Breast epithelium (tissue), 3 donors: ENCODE data around the gene CADPS.

Source experiments
- POLR2A ChIP-seq: fragments of 450-650 bp; IDR thresholded peaks from one replicate; pipeline ENCODE4 v1.6.1; 2016; ENCODE audit warnings: antibody characterized with exemption, mild to moderate bottlenecking, moderate library complexity
- POLR2AphosphoS5 ChIP-seq, 3 donors: sonication (generic); formaldehyde crosslinking; IDR thresholded peaks; one replicate each; pipeline ENCODE4 v1.6.1; 2017; ENCODE audit warnings: antibody characterized with exemption in 3 of 3
- TF ChIP-seq, protein P1 (sequence below), 3 donors: fragments of 450-650 bp; IDR thresholded peaks; one replicate each; pipeline ENCODE4 v1.5.1; 2016 to 2017; ENCODE audit warnings: antibody characterized with exemption in 3 of 3, mild to moderate bottlenecking in 3 of 3, moderate library complexity in 3 of 3

DNA sequence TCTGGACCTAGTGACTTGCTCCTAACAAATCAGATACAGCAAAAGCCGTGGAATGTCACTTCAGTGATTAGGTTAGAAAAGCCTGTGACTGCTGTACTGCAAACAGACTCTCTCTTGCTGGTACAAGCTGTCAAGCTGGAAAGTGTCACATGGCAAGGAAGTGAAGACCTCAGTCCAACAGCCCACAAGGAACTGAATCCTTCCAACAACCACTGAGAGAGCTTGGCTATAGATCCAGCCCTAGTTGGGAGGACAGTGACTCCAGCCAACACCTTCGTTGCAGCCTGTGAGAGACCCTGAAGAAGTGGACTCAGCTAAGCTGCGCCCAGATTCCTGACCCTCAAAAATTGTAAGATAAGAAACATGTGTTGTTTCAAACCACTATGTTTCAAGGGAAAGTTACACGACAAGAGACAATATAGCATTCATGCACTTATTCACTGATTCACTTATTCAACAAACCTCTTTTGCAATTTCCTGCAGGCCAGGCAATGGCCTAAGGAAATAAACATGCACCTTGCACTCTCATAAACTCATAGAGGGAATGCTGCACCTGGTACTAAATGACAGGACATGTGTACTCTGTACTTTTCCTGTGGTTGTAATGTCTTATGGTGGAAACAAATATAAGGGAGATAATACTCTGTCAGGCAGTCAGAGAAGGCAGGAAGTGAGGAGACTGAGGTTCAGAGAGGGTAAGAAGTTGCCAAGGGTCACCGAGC, 142.9 kb downstream of the CADPS start:
- no peak for TF ChIP-seq POLR2AphosphoS5 (IDR thresholded peaks at IDR 0.05)
- TF ChIP-seq, protein P1, sequence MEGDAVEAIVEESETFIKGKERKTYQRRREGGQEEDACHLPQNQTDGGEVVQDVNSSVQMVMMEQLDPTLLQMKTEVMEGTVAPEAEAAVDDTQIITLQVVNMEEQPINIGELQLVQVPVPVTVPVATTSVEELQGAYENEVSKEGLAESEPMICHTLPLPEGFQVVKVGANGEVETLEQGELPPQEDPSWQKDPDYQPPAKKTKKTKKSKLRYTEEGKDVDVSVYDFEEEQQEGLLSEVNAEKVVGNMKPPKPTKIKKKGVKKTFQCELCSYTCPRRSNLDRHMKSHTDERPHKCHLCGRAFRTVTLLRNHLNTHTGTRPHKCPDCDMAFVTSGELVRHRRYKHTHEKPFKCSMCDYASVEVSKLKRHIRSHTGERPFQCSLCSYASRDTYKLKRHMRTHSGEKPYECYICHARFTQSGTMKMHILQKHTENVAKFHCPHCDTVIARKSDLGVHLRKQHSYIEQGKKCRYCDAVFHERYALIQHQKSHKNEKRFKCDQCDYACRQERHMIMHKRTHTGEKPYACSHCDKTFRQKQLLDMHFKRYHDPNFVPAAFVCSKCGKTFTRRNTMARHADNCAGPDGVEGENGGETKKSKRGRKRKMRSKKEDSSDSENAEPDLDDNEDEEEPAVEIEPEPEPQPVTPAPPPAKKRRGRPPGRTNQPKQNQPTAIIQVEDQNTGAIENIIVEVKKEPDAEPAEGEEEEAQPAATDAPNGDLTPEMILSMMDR (IDR thresholded peaks at IDR 0.05), result no peak
- no peak for TF ChIP-seq POLR2A
